Stimulated activated CD4-positive, alpha-beta T cell treated with anti-CD3 and anti-CD28 coated beads, Interleukin-1b, Interleukin-23, amount 100 ng/mL, for 24 hours (primary cell): Measurements from ENCODE around the gene FAM163B.

Experiments used
- DNase-seq, 4 experiments: peaks; one replicate each; pipeline ENCODE4 v3.0.0-alpha.2; 2020; ENCODE audit warnings: low read depth in 4 of 4, low spot score in 1 of 4

The FAM163B gene

GRCh38 chr9:133609311-133610098 lies at the start of gene FAM163B:
Gene FAM163B (minus strand): TSS chr9:133609389. CDS start chr9:133580223, 29,166 bp downstream.
- peak in 3 of 4 experiments; percentile 6 to 22 (median 16) for DNase-seq

- no peak for DNase-seq
These were observed 48.0 kb upstream of the FAM163B start for GRCh38 chr9:133657120-133657661.

GRCh38 chr9:133656211-133657119 lies 47.3 kb upstream of the FAM163B start:
- peak in 2 of 4 experiments; percentile 6 to 11 for DNase-seq

- no peak for DNase-seq
These were observed 46.5 kb upstream of the FAM163B start for GRCh38 chr9:133655701-133656100.

DNA sequence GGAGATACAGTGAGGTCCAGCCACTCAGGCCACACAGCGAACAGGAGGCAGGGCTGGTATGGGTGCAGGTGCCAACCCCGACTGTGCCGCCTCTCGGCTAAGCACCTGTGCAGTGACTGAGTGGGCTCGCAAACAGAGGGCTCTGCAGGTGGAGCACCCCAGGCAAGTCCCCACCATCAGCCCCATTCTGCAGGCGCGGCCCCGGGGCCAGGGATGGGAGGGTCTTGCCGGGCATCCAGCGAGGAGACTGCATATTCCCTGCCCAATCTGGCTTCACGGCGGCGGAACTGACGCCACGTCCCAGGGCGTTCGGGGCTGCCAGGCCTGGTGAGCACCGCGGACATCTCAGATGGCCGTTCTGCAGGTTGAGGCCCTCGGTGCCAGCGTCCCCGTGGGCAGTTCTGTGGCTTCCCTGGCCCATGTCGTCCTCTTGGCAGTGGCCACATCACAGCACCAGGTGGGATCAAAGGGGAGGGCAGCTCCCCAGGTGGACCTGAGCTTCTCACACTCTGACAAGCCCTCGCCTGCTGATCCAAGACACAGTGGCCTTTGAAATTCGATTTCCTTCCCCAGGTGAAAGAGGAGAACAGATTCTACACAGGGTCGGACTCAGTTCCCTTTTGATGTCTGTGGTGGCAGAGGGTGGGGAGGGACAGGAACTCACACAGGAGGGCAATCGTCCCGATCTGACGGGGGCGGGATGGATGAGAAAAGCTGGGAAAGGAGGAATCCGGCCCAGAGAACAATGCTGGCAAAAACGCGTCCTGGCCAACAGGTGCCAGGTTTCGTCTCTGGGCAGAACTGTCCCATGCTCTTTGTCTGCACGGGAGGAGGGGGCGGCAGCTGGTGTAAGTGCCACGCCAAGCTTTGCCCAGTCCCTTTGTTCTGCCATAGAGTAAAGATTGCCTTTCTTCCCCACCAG lies 45.8 kb upstream of the FAM163B start:
- DNase-seq: no peak

- no peak for DNase-seq
These were observed 44.4 kb upstream of the FAM163B start for GRCh38 chr9:133653638-133654037.

- DNase-seq: no peak
These were observed 40.8 kb upstream of the FAM163B start for GRCh38 chr9:133650026-133650425.

DNA sequence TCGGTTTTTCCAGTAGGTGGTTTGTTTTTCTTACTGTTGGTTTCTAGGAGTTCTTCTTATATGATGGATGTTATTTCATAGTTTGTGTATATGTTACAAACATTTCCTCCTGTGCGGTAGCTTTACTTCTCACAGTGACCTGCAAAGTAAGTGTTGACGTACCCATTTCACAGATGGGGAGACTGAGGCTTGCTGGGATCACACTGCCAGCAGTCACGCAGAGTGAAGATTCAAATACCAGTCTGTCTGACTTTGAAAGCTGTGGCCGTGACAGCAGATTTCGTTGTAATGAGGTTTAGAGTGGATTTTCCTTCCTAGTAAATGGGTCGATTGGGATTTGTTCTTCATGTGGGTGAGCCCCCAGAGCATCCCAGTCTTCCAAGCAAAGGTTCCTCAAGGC lies 40.0 kb upstream of the FAM163B start:
- no peak for DNase-seq

GRCh38 chr9:133647765-133648469 lies 38.7 kb upstream of the FAM163B start:
- DNase-seq: no peak

- no peak for DNase-seq
These were observed 38.0 kb upstream of the FAM163B start for GRCh38 chr9:133647148-133647547.

DNA sequence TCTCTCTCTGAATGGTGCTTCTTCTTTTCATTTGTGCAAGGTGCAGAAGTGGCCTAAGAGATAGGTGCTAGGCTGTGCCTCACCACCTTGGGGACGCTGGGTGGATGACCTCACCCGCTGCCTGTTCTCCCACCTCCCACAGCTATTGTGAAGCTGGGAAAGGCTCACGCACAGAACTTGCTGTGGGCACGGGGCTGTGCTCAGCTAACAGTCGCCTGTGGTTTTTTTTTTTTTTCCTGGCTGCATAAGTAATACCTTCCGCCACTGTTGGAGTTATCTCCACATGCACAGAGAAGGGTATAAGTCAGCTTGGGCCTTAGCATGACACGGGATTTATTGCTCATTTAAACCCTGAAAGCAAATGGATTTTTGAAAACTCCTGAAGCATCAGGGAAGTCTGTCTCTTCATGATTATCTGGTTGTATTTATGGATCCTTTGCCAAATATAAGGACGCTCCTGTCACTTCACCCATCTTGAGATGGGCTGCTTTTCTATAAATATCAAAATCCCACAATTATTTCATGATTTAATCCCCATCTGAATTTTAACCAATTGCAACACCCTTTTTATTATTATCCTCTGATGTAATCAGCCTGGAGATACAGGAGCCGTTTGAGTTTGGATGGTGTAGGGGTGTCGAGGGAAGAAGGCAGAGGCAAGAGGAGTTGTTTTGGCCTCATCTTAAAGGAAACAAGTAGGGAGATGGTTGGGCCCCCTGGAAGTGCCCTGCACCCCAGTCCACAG lies 36.0 kb upstream of the FAM163B start:
- no peak for DNase-seq

GRCh38 chr9:133643978-133644760 lies 35.0 kb upstream of the FAM163B start:
- no peak for DNase-seq

- no peak for DNase-seq
These were observed 34.2 kb upstream of the FAM163B start for GRCh38 chr9:133643362-133643755.

- no peak for DNase-seq
These were observed 33.6 kb upstream of the FAM163B start for GRCh38 chr9:133642708-133643361.

GRCh38 chr9:133641861-133642595 lies 32.8 kb upstream of the FAM163B start:
- DNase-seq: no peak

- DNase-seq: no peak
These were observed 32.1 kb upstream of the FAM163B start for GRCh38 chr9:133641396-133641655.

- no peak for DNase-seq
These were observed 31.6 kb upstream of the FAM163B start for GRCh38 chr9:133640580-133641395.
